ENCODE measurements around the gene SERGEF.

DNA sequence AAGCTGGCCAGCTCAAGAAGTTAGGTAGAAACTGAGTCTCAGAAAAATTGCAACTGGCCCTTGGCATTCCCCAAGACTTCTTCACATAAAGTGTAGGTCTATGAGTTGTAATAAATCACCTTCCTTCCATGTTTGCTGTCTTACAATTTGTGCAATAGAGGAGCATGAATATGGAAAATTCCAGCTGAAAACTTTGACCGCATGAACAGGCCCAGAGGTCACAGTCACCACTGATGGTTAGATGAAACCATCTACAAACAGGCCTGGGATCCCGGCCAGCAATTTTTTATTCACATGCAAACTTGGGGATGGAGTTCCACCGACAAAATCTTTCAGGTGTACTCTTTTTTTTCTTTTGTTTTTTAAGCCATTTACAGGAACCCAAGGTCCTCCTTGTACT, 88.1 kb downstream of the SERGEF start:
- TF ChIP-seq, protein P1, sequence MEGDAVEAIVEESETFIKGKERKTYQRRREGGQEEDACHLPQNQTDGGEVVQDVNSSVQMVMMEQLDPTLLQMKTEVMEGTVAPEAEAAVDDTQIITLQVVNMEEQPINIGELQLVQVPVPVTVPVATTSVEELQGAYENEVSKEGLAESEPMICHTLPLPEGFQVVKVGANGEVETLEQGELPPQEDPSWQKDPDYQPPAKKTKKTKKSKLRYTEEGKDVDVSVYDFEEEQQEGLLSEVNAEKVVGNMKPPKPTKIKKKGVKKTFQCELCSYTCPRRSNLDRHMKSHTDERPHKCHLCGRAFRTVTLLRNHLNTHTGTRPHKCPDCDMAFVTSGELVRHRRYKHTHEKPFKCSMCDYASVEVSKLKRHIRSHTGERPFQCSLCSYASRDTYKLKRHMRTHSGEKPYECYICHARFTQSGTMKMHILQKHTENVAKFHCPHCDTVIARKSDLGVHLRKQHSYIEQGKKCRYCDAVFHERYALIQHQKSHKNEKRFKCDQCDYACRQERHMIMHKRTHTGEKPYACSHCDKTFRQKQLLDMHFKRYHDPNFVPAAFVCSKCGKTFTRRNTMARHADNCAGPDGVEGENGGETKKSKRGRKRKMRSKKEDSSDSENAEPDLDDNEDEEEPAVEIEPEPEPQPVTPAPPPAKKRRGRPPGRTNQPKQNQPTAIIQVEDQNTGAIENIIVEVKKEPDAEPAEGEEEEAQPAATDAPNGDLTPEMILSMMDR (IDR thresholded peaks at IDR 0.05; ENCODE audit: low read length), result no peak
- TF ChIP-seq EZH2phosphoT487 (IDR thresholded peaks at IDR 0.05; ENCODE audit: low read length), result no peak
